Glutamatergic neuron (in vitro differentiated cells): ENCODE data around the gene CELF2. TPM values are rescaled to one million over a fixed set of nuclear protein-coding genes. Genes with fewer than 3 reads are reported as not detected.

ENCODE experiments used
- DNase-seq: peaks from one replicate; pipeline ENCODE4 v3.0.0; 2022
- H3K27ac Mint-ChIP-seq: one replicate; pipeline ENCODE4 v1.8.0; 2020; ENCODE audit warnings: mild to moderate bottlenecking, mixed read lengths, inconsistent platforms; ENCODE audit not compliant: unreplicated experiment
- H3K27me3 Mint-ChIP-seq: one replicate; pipeline ENCODE4 v1.8.0; 2020; ENCODE audit warnings: mild to moderate bottlenecking, moderate library complexity, mixed read lengths, inconsistent platforms; ENCODE audit not compliant: unreplicated experiment
- H3K36me3 Mint-ChIP-seq: one replicate; pipeline ENCODE4 v1.8.0; 2020; ENCODE audit warnings: mild to moderate bottlenecking, mixed read lengths, inconsistent platforms; ENCODE audit not compliant: unreplicated experiment
- H3K4me1 Mint-ChIP-seq: one replicate; pipeline ENCODE4 v1.8.0; 2020; ENCODE audit warnings: mild to moderate bottlenecking, low read depth, mixed read lengths, inconsistent platforms; ENCODE audit not compliant: unreplicated experiment
- H3K4me3 Mint-ChIP-seq: one replicate; pipeline ENCODE4 v1.8.0; 2020; ENCODE audit warnings: mild to moderate bottlenecking, mixed read lengths, inconsistent platforms; ENCODE audit not compliant: unreplicated experiment
- H3K9me3 Mint-ChIP-seq: one replicate; pipeline ENCODE4 v1.8.0; 2020; ENCODE audit warnings: mild to moderate bottlenecking, moderate library complexity, mixed read lengths, inconsistent platforms; ENCODE audit not compliant: unreplicated experiment
- total RNA-seq: library from RNA; stranded (reverse); fragmentation: NEBNext Ultra II Directional; extraction: Animal tissue kit (Norgen Biotek cat#: 25700); gene quantifications from one replicate; pipeline ENCODE4 v1.2.1, GENCODE V29; 2021; ENCODE audit not compliant: unreplicated experiment
- TF ChIP-seq, protein P1 (sequence below): fragments of 200-600 bp; sonication (generic); IDR thresholded peaks from one replicate; pipeline ENCODE4 v1.5.0; 2021; ENCODE audit not compliant: partially characterized antibody, unreplicated experiment

Gene CELF2
- total RNA-seq, 1 donor from 2014 or later = 47.4 TPM

GRCh38 chr10:11073410-11073809 is 55.7 kb downstream of the CELF2 start:
- no peaks in the 10 kb centered on the region for H3K27me3 Mint-ChIP-seq
- TF ChIP-seq, protein P1, sequence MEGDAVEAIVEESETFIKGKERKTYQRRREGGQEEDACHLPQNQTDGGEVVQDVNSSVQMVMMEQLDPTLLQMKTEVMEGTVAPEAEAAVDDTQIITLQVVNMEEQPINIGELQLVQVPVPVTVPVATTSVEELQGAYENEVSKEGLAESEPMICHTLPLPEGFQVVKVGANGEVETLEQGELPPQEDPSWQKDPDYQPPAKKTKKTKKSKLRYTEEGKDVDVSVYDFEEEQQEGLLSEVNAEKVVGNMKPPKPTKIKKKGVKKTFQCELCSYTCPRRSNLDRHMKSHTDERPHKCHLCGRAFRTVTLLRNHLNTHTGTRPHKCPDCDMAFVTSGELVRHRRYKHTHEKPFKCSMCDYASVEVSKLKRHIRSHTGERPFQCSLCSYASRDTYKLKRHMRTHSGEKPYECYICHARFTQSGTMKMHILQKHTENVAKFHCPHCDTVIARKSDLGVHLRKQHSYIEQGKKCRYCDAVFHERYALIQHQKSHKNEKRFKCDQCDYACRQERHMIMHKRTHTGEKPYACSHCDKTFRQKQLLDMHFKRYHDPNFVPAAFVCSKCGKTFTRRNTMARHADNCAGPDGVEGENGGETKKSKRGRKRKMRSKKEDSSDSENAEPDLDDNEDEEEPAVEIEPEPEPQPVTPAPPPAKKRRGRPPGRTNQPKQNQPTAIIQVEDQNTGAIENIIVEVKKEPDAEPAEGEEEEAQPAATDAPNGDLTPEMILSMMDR = no peak
- no peaks in the 10 kb centered on the region for H3K36me3 Mint-ChIP-seq
- DNase-seq = no peak
- no peak overlapping the region for H3K4me3 Mint-ChIP-seq
- no peak overlapping the region for H3K27ac Mint-ChIP-seq
- H3K9me3 Mint-ChIP-seq = no peaks in the 10 kb centered on the region
- peaks cover 30% of the 10 kb centered on the region for H3K4me1 Mint-ChIP-seq

- no peak for DNase-seq
- Mint-ChIP-seq H3K27me3 (no peaks in the 10 kb centered on the region), H3K27ac (no peak overlapping the region), H3K9me3 (no peaks in the 10 kb centered on the region), H3K4me3 (no peak overlapping the region), H3K4me1 (peaks cover 30% of the 10 kb centered on the region), H3K36me3 (no peaks in the 10 kb centered on the region)
- TF ChIP-seq, protein P1 = no peak
Measured at GRCh38 chr10:11074536-11075267, 57.0 kb downstream of the CELF2 start.

DNA sequence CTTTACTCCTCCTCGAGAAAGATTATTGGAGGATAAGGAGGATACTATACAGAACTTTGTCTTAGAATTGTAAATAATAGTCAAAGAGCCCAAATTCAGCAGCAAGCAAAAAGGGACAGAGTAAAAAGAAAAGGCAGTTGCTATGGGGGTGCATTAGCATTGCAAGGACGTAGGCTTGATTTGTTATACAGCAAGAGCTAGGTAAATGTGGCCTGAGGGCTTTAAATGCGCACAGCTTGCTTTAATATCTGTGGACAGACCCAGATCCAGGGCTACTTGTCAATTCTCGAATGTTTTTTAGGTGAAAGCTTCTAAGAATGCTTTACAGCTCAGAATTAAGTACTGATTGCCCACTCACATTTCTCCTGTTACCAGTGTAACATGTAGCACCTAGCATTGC is 58.5 kb downstream of the CELF2 start:
- Mint-ChIP-seq H3K4me1 (peaks cover 31% of the 10 kb centered on the region), H3K9me3 (no peaks in the 10 kb centered on the region), H3K27me3 (peaks cover 1% of the 10 kb centered on the region), H3K4me3 (no peak overlapping the region), H3K27ac (no peak overlapping the region), H3K36me3 (no peaks in the 10 kb centered on the region)
- no peak for DNase-seq
- TF ChIP-seq, protein P1 = no peak

DNA sequence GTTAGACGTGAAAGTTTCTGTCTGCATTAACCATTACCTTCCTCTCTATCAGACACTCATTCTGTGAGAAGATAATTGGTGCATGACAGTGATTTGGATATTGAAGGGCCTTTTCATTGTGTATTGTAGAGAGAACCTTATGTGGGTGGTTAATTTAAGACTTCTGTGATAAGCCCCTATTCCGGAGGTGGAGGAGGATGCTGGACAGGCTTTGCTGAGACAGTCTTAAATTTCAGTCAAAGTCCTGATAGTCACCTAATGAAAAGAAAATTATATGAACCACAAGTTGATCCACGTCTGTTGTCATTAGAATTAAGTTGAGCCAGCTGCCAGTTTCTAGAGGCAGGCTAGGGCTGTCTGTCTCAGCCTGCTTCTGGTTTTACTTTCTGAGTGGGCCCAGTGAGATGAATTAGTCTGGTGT is 62.9 kb downstream of the CELF2 start:
- H3K4me1 Mint-ChIP-seq = peaks cover 45% of the 10 kb centered on the region
- peaks cover 7% of the 10 kb centered on the region for H3K9me3 Mint-ChIP-seq
- no peak for DNase-seq
- TF ChIP-seq, protein P1 = no peak
- no peak overlapping the region for H3K27ac Mint-ChIP-seq
- H3K4me3 Mint-ChIP-seq = no peak overlapping the region
- H3K36me3 Mint-ChIP-seq = no peaks in the 10 kb centered on the region
- H3K27me3 Mint-ChIP-seq = peaks cover 5% of the 10 kb centered on the region

- Mint-ChIP-seq H3K27ac (no peak overlapping the region), H3K27me3 (peaks cover 5% of the 10 kb centered on the region), H3K9me3 (peaks cover 7% of the 10 kb centered on the region), H3K36me3 (no peaks in the 10 kb centered on the region), H3K4me3 (no peak overlapping the region), H3K4me1 (peaks cover 40% of the 10 kb centered on the region)
- TF ChIP-seq, protein P1 = no peak
- DNase-seq = no peak
Measured at GRCh38 chr10:11081408-11081807, 63.7 kb downstream of the CELF2 start.
